ENCODE results near the gene CLPTM1.
A peak's percentile ranks its signal among the peaks of the same experiment; 100 is the strongest.

Gene CLPTM1

DNA sequence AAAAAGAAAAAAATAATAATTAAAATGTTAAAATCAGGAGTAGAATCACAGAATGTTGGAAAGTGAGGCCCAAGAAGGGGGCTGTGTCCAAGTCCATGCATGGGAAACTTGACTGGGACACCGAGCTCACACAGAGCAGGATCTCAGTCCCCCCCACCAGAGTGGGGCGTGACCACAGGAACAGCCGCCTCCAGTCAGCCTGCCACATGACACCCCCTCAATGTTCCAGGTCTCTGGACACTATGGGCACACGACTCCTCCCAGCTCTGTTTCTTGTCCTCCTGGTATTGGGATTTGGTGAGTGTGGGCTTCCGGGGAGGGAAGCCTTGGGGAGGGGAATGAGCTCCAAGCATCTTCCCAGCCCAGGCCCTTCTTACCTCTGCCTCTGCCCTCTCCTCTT, 6.9 kb upstream of the CLPTM1 start:
- Histone ChIP-seq H3K9me3 (ENCODE audit: low read length) (no peaks in the 10 kb centered on the region), H3K4me3 (ENCODE audit: low read depth, low read length, poor library complexity, severe bottlenecking) (no peak overlapping the region)

DNA sequence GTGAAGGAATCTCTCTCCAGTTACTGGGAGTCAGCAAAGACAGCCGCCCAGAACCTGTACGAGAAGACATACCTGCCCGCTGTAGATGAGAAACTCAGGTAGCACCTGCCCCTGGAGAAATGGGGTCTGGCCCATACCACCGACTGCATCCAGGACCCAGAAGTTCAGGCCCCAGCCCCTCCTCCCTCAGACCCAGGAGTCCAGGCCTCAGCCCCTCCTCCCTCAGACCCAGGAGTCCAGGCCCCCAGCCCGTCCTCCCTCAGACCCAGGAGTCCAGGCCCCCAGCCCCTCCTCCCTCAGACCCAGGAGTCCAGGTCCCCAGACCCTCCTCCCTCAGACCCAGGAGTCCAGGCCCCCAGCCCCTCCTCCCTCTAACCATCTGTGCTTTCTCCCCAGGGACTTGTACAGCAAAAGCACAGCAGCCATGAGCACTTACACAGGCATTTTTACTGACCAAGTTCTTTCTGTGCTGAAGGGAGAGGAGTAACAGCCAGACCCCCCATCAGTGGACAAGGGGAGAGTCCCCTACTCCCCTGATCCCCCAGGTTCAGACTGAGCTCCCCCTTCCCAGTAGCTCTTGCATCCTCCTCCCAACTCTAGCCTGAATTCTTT, 6.3 kb upstream of the CLPTM1 start:
- TF ChIP-seq, protein P1, sequence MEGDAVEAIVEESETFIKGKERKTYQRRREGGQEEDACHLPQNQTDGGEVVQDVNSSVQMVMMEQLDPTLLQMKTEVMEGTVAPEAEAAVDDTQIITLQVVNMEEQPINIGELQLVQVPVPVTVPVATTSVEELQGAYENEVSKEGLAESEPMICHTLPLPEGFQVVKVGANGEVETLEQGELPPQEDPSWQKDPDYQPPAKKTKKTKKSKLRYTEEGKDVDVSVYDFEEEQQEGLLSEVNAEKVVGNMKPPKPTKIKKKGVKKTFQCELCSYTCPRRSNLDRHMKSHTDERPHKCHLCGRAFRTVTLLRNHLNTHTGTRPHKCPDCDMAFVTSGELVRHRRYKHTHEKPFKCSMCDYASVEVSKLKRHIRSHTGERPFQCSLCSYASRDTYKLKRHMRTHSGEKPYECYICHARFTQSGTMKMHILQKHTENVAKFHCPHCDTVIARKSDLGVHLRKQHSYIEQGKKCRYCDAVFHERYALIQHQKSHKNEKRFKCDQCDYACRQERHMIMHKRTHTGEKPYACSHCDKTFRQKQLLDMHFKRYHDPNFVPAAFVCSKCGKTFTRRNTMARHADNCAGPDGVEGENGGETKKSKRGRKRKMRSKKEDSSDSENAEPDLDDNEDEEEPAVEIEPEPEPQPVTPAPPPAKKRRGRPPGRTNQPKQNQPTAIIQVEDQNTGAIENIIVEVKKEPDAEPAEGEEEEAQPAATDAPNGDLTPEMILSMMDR (IDR thresholded peaks at IDR 0.05; ENCODE audit: low read length) = no peak
- no peak for TF ChIP-seq EZH2 (IDR thresholded peaks at IDR 0.05; ENCODE audit: borderline replicate concordance, low read length)
- no peaks in the 10 kb centered on the region for H3K36me3 ChIP-seq (ENCODE audit: insufficient read depth, low read length)
- H3K27ac ChIP-seq (ENCODE audit: low read depth, low read length, poor library complexity, severe bottlenecking) = peak overlapping the region; percentile 70
- peaks cover 4% of the 10 kb centered on the region; the same call in 1 of the 2 replicates for H3F3A ChIP-seq (ENCODE audit: insufficient read depth, low read length)
- H3K4me1 ChIP-seq (ENCODE audit: insufficient read depth, low read length, severe bottlenecking) = peaks cover 53% of the 10 kb centered on the region
- no peak overlapping the region for H3K4me3 ChIP-seq (ENCODE audit: low read depth, low read length, poor library complexity, severe bottlenecking)
- H3K27me3 ChIP-seq (ENCODE audit: insufficient read depth, low read length) = no peaks in the 10 kb centered on the region
- H3K79me2 ChIP-seq (ENCODE audit: insufficient read depth, low read length) = no peaks in the 10 kb centered on the region
- no peaks in the 10 kb centered on the region for H3K9me3 ChIP-seq (ENCODE audit: low read length)
- H2AFZ ChIP-seq (ENCODE audit: low read length) = no peak overlapping the region
- H3K4me2 ChIP-seq (ENCODE audit: low read length) = peak overlapping the region; percentile 13; the same call in 1 of the 2 replicates
- H4K20me1 ChIP-seq (ENCODE audit: insufficient read depth, low read length) = no peaks in the 10 kb centered on the region
- H3K9me2 ChIP-seq (ENCODE audit: low read depth, low read length) = no peaks in the 10 kb centered on the region
- H3K9ac ChIP-seq (ENCODE audit: low read length) = peak overlapping the region; percentile 20; the same call in 1 of the 2 replicates

More for the DNA sequence above, 6.9 kb upstream of the CLPTM1 start:
- H3K36me3 ChIP-seq (ENCODE audit: insufficient read depth, low read length) = no peaks in the 10 kb centered on the region
- no peaks in the 10 kb centered on the region for H3K79me2 ChIP-seq (ENCODE audit: insufficient read depth, low read length)
- H3K4me2 ChIP-seq (ENCODE audit: low read length) = no peak overlapping the region
- no peaks in the 10 kb centered on the region for H3K9me2 ChIP-seq (ENCODE audit: low read depth, low read length)
- H3K27me3 ChIP-seq (ENCODE audit: insufficient read depth, low read length) = no peaks in the 10 kb centered on the region
- TF ChIP-seq, protein P1 (IDR thresholded peaks at IDR 0.05; ENCODE audit: low read length) = no peak
- TF ChIP-seq EZH2 (IDR thresholded peaks at IDR 0.05; ENCODE audit: borderline replicate concordance, low read length) = no peak
- peaks cover 4% of the 10 kb centered on the region; the same call in 1 of the 2 replicates for H3F3A ChIP-seq (ENCODE audit: insufficient read depth, low read length)
- peaks cover 59% of the 10 kb centered on the region for H3K4me1 ChIP-seq (ENCODE audit: insufficient read depth, low read length, severe bottlenecking)
- H4K20me1 ChIP-seq (ENCODE audit: insufficient read depth, low read length) = no peaks in the 10 kb centered on the region
- no peak overlapping the region for H2AFZ ChIP-seq (ENCODE audit: low read length)
- H3K9ac ChIP-seq (ENCODE audit: low read length) = no peak overlapping the region
- peak overlapping the region; percentile 2 for H3K27ac ChIP-seq (ENCODE audit: low read depth, low read length, poor library complexity, severe bottlenecking)

DNA sequence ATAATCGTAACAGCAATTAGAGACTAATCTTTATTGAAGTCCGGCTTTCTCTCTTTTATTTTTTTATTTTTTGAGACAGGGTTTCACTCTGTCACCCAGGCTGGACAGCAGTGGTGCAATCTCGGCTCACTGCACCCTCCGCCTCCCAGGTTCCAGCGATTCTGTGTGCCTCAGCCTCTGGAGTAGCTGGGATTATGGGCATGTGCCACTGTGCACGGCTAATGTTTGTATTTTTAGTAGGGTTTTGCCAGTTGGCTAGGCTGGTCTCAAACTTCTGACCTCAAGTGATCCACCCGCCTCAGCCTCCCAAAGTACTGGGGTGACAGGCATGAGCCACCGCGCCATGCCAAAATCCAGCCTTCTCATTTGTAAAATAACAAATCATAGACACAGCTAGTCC, 5.6 kb upstream of the CLPTM1 start:
- H4K20me1 ChIP-seq (ENCODE audit: insufficient read depth, low read length) = no peaks in the 10 kb centered on the region
- H2AFZ ChIP-seq (ENCODE audit: low read length) = no peak overlapping the region
- no peaks in the 10 kb centered on the region for H3K27me3 ChIP-seq (ENCODE audit: insufficient read depth, low read length)
- H3K9ac ChIP-seq (ENCODE audit: low read length) = peak overlapping the region; percentile 20; the same call in 1 of the 2 replicates
- no peak overlapping the region for H3K4me2 ChIP-seq (ENCODE audit: low read length)
- peak overlapping the region; percentile 70 for H3K27ac ChIP-seq (ENCODE audit: low read depth, low read length, poor library complexity, severe bottlenecking)
- H3K79me2 ChIP-seq (ENCODE audit: insufficient read depth, low read length) = no peaks in the 10 kb centered on the region
- H3F3A ChIP-seq (ENCODE audit: insufficient read depth, low read length) = peaks cover 4% of the 10 kb centered on the region; the same call in 1 of the 2 replicates
- TF ChIP-seq, protein P1 (IDR thresholded peaks at IDR 0.05; ENCODE audit: low read length) = no peak
- no peak for TF ChIP-seq EZH2 (IDR thresholded peaks at IDR 0.05; ENCODE audit: borderline replicate concordance, low read length)
- no peak overlapping the region for H3K4me3 ChIP-seq (ENCODE audit: low read depth, low read length, poor library complexity, severe bottlenecking)
- H3K36me3 ChIP-seq (ENCODE audit: insufficient read depth, low read length) = no peaks in the 10 kb centered on the region
- no peaks in the 10 kb centered on the region for H3K9me3 ChIP-seq (ENCODE audit: low read length)
- H3K4me1 ChIP-seq (ENCODE audit: insufficient read depth, low read length, severe bottlenecking) = peaks cover 51% of the 10 kb centered on the region
- H3K9me2 ChIP-seq (ENCODE audit: low read depth, low read length) = no peaks in the 10 kb centered on the region

All from OCI-LY1 (cell line).